K562 (cell line): ENCODE measurements around the gene FRAT2. TPM values are rescaled to one million over a fixed set of nuclear protein-coding genes. Genes with fewer than 3 reads are reported as not detected.

Experiments
- ATAC-seq: fragments of 200-7000 bp; cut with Tn5 transposase; 3 replicates; pipeline ENCODE4 v1.9.1; 2020; ENCODE audit warnings: moderate library complexity
- BruUV-seq: library from RNA; stranded (reverse); fragments of 400-500 nt; replicated peaks from 2 replicates; lab custom pipeline; 2021; lab: Mats Ljungman, UMichigan
- CTCF ChIA-PET: fragments of 300-600 bp; formaldehyde crosslinking; extraction: SDS; loops from one replicate; lab custom pipeline; 2021; ENCODE audit warnings: low intra/inter-chr PET ratio; lab: Yijun Ruan, JAX
- POLR2A ChIA-PET: fragments of 300-600, 350-650 bp; sonication (Branson Sonifier 250); formaldehyde crosslinking; extraction: SDS; loops from one replicate; lab custom pipeline; 2021; ENCODE audit warnings: antibody characterized with exemption, inconsistent platforms; lab: Yijun Ruan, JAX
- DNase-seq, 4 experiments: peaks; one replicate each; pipeline versions ENCODE4 v3.0.0 to v3.0.0-alpha.2; 2011 to 2018; ENCODE audit warnings: low spot score in 3 of 4, mixed read lengths in 3 of 4; ENCODE audit errors: extremely low read depth in 1 of 4
- FAIRE-seq: peaks from 2 replicates; lab custom pipeline; 2011; peaks lifted over from hg19 to GRCh38; lab: Jason Lieb, UNC
- H2AFZ ChIP-seq: 2 replicates; pipeline ENCODE4 v1.6.0; 2011; ENCODE audit warnings: low read depth, low read length, control low read depth, inconsistent platforms
- H3K27ac ChIP-seq: fragments of 200-600 bp; 3 replicates; pipeline ENCODE4 v1.8.0; 2011; ENCODE audit warnings: low read depth, mild to moderate bottlenecking, control low read depth, inconsistent platforms, low read length, moderate library complexity, mixed read lengths; ENCODE audit errors: extremely low read depth
- H3K27me3 ChIP-seq, 2 experiments: fragments of 300-600 bp in 1 of 2; 2 replicates in 1 of 2; 3 replicates in 1 of 2; pipeline versions ENCODE4 v1.6.0 to v1.8.0; 2011; ENCODE audit warnings: inconsistent platforms in 2 of 2, low read length in 2 of 2, mild to moderate bottlenecking in 1 of 2, mixed read lengths in 1 of 2, moderate library complexity in 1 of 2; ENCODE audit not compliant: control insufficient read depth in 2 of 2, insufficient read depth in 2 of 2
- H3K36me3 ChIP-seq: fragments of 300-600 bp; 3 replicates; pipeline ENCODE4 v1.8.0; 2011; ENCODE audit warnings: mild to moderate bottlenecking, low read length, inconsistent platforms; ENCODE audit not compliant: control insufficient read depth, insufficient read depth
- H3K4me1 ChIP-seq, 2 experiments: fragments of 200-600 bp in 1 of 2; replicated peaks in 1 of 2; 2 replicates in 1 of 2; 3 replicates in 1 of 2; pipeline versions ENCODE4 v1.5.1 to v1.8.0; 2011; ENCODE audit warnings: inconsistent platforms in 2 of 2, low read length in 2 of 2, mild to moderate bottlenecking in 1 of 2, mixed read lengths in 1 of 2, moderate library complexity in 1 of 2; ENCODE audit not compliant: control insufficient read depth in 2 of 2, insufficient read depth in 2 of 2
- H3K4me2 ChIP-seq: 2 replicates; pipeline ENCODE4 v1.6.1; 2011; ENCODE audit warnings: low read length, control low read depth, inconsistent platforms, mixed read lengths; ENCODE audit not compliant: insufficient read depth
- H3K4me3 ChIP-seq: fragments of 200-600 bp; sonication (generic), shearing (Covaris generic); 2 replicates; pipeline ENCODE4 v1.5.1; 2016; ENCODE audit warnings: control low read depth, inconsistent platforms
- H3K79me2 ChIP-seq: fragments of 200-600 bp; 3 replicates; pipeline ENCODE4 v1.8.0; 2011; ENCODE audit warnings: low read length, inconsistent platforms; ENCODE audit not compliant: control insufficient read depth, insufficient read depth
- H3K9ac ChIP-seq, 2 experiments: 2 replicates each; pipeline versions ENCODE4 v1.6.0 to v1.6.1; 2011; ENCODE audit warnings: low read depth in 2 of 2, low read length in 2 of 2, control low read depth in 1 of 2, inconsistent platforms in 1 of 2, mild to moderate bottlenecking in 1 of 2, mixed read lengths in 1 of 2; ENCODE audit not compliant: insufficient read depth in 1 of 2
- H3K9me1 ChIP-seq: one replicate; pipeline ENCODE4 v1.6.0; 2011; ENCODE audit warnings: inconsistent platforms, mild to moderate bottlenecking, low read length, moderate library complexity; ENCODE audit not compliant: control insufficient read depth, insufficient read depth
- H3K9me3 ChIP-seq: replicated peaks from 2 replicates; pipeline ENCODE4 v1.5.1; 2011; ENCODE audit warnings: low read depth, low read length, inconsistent platforms; ENCODE audit not compliant: control insufficient read depth, insufficient read depth
- H4K20me1 ChIP-seq: replicated peaks from 2 replicates; pipeline ENCODE4 v1.6.1; 2011; ENCODE audit warnings: low read length, inconsistent platforms, mixed read lengths; ENCODE audit not compliant: control insufficient read depth, insufficient read depth
- BCOR ChIP-seq: fragments of 450-650 bp; IDR thresholded peaks from 2 replicates; pipeline ENCODE4 v1.6.1; 2016
- CHAMP1 ChIP-seq: fragments of 450-650 bp; IDR thresholded peaks from 2 replicates; pipeline ENCODE4 v1.6.1; 2016; ENCODE audit warnings: mild to moderate bottlenecking
- CLOCK ChIP-seq: fragments of 250-450 bp; sonication (Bioruptor Pico); IDR thresholded peaks from 2 replicates; pipeline ENCODE4 v1.4.0; 2020; ENCODE audit warnings: mild to moderate bottlenecking, moderate library complexity, borderline replicate concordance
- CTCFL ChIP-seq: IDR thresholded peaks from 2 replicates; pipeline ENCODE4 v1.6.1; 2011; ENCODE audit warnings: borderline replicate concordance, low read depth, mild to moderate bottlenecking, moderate library complexity, low read length; ENCODE audit not compliant: insufficient read depth, poor library complexity, severe bottlenecking
- ESRRA ChIP-seq: fragments of 450-650 bp; IDR thresholded peaks from 2 replicates; pipeline ENCODE4 v1.6.1; 2014; ENCODE audit warnings: low read depth, mild to moderate bottlenecking, moderate library complexity, borderline replicate concordance
- KDM1A ChIP-seq, 2 experiments: fragments of 450-650 bp; IDR thresholded peaks; 2 replicates each; pipeline ENCODE4 v1.6.1; 2016; ENCODE audit warnings: mild to moderate bottlenecking in 2 of 2
- MBD1 ChIP-seq: fragments of 250-450 bp; sonication (Bioruptor Pico); IDR thresholded peaks from 2 replicates; pipeline ENCODE4 v1.8.0; 2022; ENCODE audit warnings: inconsistent platforms
- MBD2 ChIP-seq: sonication (generic); IDR thresholded peaks from 2 replicates; pipeline ENCODE4 v1.6.1; 2016; ENCODE audit warnings: low read depth, borderline replicate concordance
- RBM25 ChIP-seq: fragments of 200-400 bp; formaldehyde crosslinking; IDR thresholded peaks from 2 replicates; pipeline ENCODE4 v1.6.1; 2018; ENCODE audit warnings: low read length, low read depth, moderate library complexity; ENCODE audit not compliant: severe bottlenecking
- TARDBP ChIP-seq: fragments of 450-650 bp; IDR thresholded peaks from 2 replicates; pipeline ENCODE4 v1.6.1; 2016
- ZNF57 ChIP-seq: fragments of 450-650 bp; formaldehyde crosslinking; IDR thresholded peaks from 2 replicates; pipeline ENCODE4 v1.4.0; 2020; ENCODE audit warnings: mild to moderate bottlenecking, moderate library complexity
- WGBS: fragments of 100-300 bp; shearing (Covaris generic); methylation state at CpG from one replicate; pipeline ENCODE4 v1.1.6; 2016; ENCODE audit warnings: low coverage, mixed read lengths; ENCODE audit not compliant: insufficient coverage; ENCODE audit errors: missing lambda C conversion rate; 5-methylcytosine and 5-hydroxymethylcytosine counted together
- in situ Hi-C: fragments of 300-500 bp; cut with MboI; formaldehyde crosslinking; loops from 4 replicates; pipeline ENCODE4 v1.15.0; 2018; ENCODE audit warnings: inconsistent platforms, mixed read lengths
- intact Hi-C: fragments of 100-400 bp; cut with micrococcal nuclease; formaldehyde crosslinking; loops from 2 replicates; pipeline ENCODE4 v1.14.2; 2022
- polyA plus RNA-seq, 8 experiments: library from polyadenylated mRNA; depleted of rRNA in 4 of 8; stranded (reverse) in 5 of 8; unstranded in 3 of 8; fragments of >200 nt; fragmentation: Nextera tagmentation in 2 of 8; fragmentation: Illumina TruSeq in 1 of 8; extraction: Ambion mirVana in 2 of 8; extraction: Trizol in 1 of 8; gene quantifications; 2 replicates each; pipeline versions ENCODE4 v1.2.1 to v1.2.3, GENCODE V29; 2011 to 2014; ENCODE audit warnings: inconsistent platforms in 1 of 8, missing spikeins in 1 of 8
- total RNA-seq, 7 experiments: library from RNA; depleted of rRNA in 6 of 7; stranded (reverse); fragments of >200 nt in 6 of 7; fragmentation: Illumina TruSeq in 2 of 7; extraction: Trizol in 2 of 7; gene quantifications; 2 replicates each; pipeline versions ENCODE4 v1.2.1 to v1.2.3, GENCODE V29; 2011 to 2021; ENCODE audit warnings: low replicate concordance in 1 of 7

The FRAT2 gene
- total and polyA plus RNA-seq, 9 of the 15 experiments (the other 6 are each of a cell fraction or from before 2014, with no cell fraction given): 4.3 to 31.7 (median 19.5) TPM

- FAIRE-seq (no peak), ATAC-seq (no peak), DNase-seq (no peak)
- Histone ChIP-seq H3K4me3 (no peak overlapping the region), H3K36me3 (peaks cover 70% of the 10 kb centered on the region; the same call in 2 of the 3 replicates), H3K9me1 (no peaks in the 10 kb centered on the region), H3K4me1 (no peaks in the 10 kb centered on the region), H3K27me3 (no peaks in the 10 kb centered on the region), H3K9me3 (no peaks in the 10 kb centered on the region), H4K20me1 (no peaks in the 10 kb centered on the region), H3K27ac (no peak overlapping the region), H3K4me2 (no peak overlapping the region), H2AFZ (no peak overlapping the region), H3K9ac (no peak overlapping the region), H3K79me2 (no peaks in the 10 kb centered on the region)
- BruUV-seq: no TSS peak
- WGBS: 97% methylated on average over 5 of the region's 7 CpGs
- POLR2A ChIA-PET: interaction anchor here (1.1 kb wide), 1 partner anchor 10 kb away, joined by 3 read pairs; no protein-coding TSS in a partner anchor
- in situ Hi-C loops: no loop called here
- intact Hi-C loops: no loop called here
- no peak for TF ChIP-seq CLOCK (CRISPR knock-in tag)
- no peak for TF ChIP-seq ZNF57 (CRISPR knock-in tag)
- TF ChIP-seq TARDBP: no peak
- 0 out of 2 replicates have a peak, but pooled peaks have one; percentile 36 for TF ChIP-seq BCOR
- no peak for TF ChIP-seq MBD1 (CRISPR knock-in tag)
- peak; percentile 64 for TF ChIP-seq RBM25
- TF ChIP-seq KDM1A (IDR thresholded peaks at IDR 0.05): 0 out of 4 replicates have a peak, but pooled peaks of 1 of the 2 experiments have one; percentile 12
- no peak for TF ChIP-seq CHAMP1
- TF ChIP-seq MBD2: no peak
- TF ChIP-seq CTCFL: no peak
- peak; percentile 52 for TF ChIP-seq ESRRA
- CTCF ChIA-PET: no interaction called here
Measured at GRCh38 chr10:97372233-97372875, 37.8 kb upstream of the FRAT2 start.
